B cell (primary cell): ENCODE results near the gene HTRA1. TPM values are rescaled to one million over a fixed set of nuclear protein-coding genes. Genes with fewer than 3 reads are reported as not detected.

Experiments
- ATAC-seq: fragments of 200-7000 bp; cut with Tn5 transposase; one replicate; pipeline ENCODE4 v1.10.0; 2021; ENCODE audit warnings: low read depth, mild to moderate bottlenecking, moderate number of reproducible peaks, moderate library complexity
- CTCF ChIA-PET: fragments of 350-600 bp; sonication (Branson Sonifier 250); formaldehyde crosslinking; loops from one replicate; lab custom pipeline; 2021; ENCODE audit warnings: antibody characterized with exemption, inconsistent platforms; lab: Charles Lee
- POLR2A ChIA-PET: fragments of 350-600 bp; sonication (Branson Sonifier 250); formaldehyde crosslinking; loops from one replicate; lab custom pipeline; 2021; ENCODE audit warnings: antibody characterized with exemption; lab: Charles Lee
- DNase-seq: peaks from one replicate; pipeline ENCODE4 v3.0.0; 2013
- H2AFZ ChIP-seq: 2 replicates; pipeline ENCODE4 v1.6.1; 2012; ENCODE audit warnings: mild to moderate bottlenecking, low read depth, low read length; ENCODE audit not compliant: insufficient read depth, poor library complexity, severe bottlenecking
- H3K27ac ChIP-seq, 2 donors: 1 replicate in 1 of 2; 2 replicates in 1 of 2; pipeline ENCODE4 v1.5.1; 2012 to 2013; ENCODE audit warnings: low read length in 2 of 2, mild to moderate bottlenecking in 2 of 2, moderate library complexity in 1 of 2
- H3K27me3 ChIP-seq, 4 experiments: fragments of 200-600 bp in 1 of 4; sonication (generic) in 1 of 4; replicated peaks in 1 of 4; 1 replicate in 2 of 4; 2 replicates in 2 of 4; pipeline versions ENCODE4 v1.6.1 to v1.7.0; 2013 to 2016; ENCODE audit warnings: low read length in 3 of 4, mild to moderate bottlenecking in 2 of 4, mixed read lengths in 1 of 4, moderate library complexity in 1 of 4; ENCODE audit not compliant: insufficient read depth in 4 of 4, control insufficient read depth in 3 of 4; ENCODE audit errors: control extremely low read depth in 1 of 4
- H3K36me3 ChIP-seq, 2 experiments: replicated peaks in 1 of 2; 1 replicate in 1 of 2; 2 replicates in 1 of 2; pipeline versions ENCODE4 v1.6.1 to v1.7.1; 2013; ENCODE audit warnings: low read length in 1 of 2; ENCODE audit not compliant: insufficient read depth in 2 of 2, control insufficient read depth in 1 of 2; ENCODE audit errors: control extremely low read depth in 1 of 2, extremely low read depth in 1 of 2
- H3K4me1 ChIP-seq, 2 donors: fragments of 200-600 bp in 1 of 2; sonication (generic) in 1 of 2; 1 replicate in 1 of 2; 2 replicates in 1 of 2; pipeline versions ENCODE4 v1.5.1 to v1.6.1; 2013 to 2017; ENCODE audit warnings: low read length in 2 of 2; ENCODE audit not compliant: control insufficient read depth in 2 of 2, insufficient read depth in 2 of 2
- H3K4me2 ChIP-seq: replicated peaks from 2 replicates; pipeline ENCODE3; 2012; ENCODE audit warnings: mild to moderate bottlenecking, low read depth, low read length; ENCODE audit not compliant: poor library complexity, severe bottlenecking
- H3K4me3 ChIP-seq, 5 experiments: fragments of 200-600 bp in 1 of 5; sonication (generic) in 1 of 5; 1 replicate in 3 of 5; 2 replicates in 2 of 5; pipeline versions ENCODE4 v1.5.1 to v1.7.0; 2011 to 2016; ENCODE audit warnings: low read length in 4 of 5, mild to moderate bottlenecking in 4 of 5, low read depth in 2 of 5, control low read depth in 1 of 5, moderate library complexity in 1 of 5; ENCODE audit not compliant: insufficient read depth in 1 of 5; ENCODE audit errors: control extremely low read depth in 1 of 5, extremely low read depth in 1 of 5
- H3K79me2 ChIP-seq: fragments of 200-600 bp; sonication (generic); one replicate; pipeline ENCODE4 v1.6.0; 2016; ENCODE audit warnings: low read length; ENCODE audit not compliant: control insufficient read depth, insufficient read depth
- H3K9ac ChIP-seq: fragments of 200-600 bp; sonication (generic); 2 replicates; pipeline ENCODE4 v1.6.1; 2017; ENCODE audit warnings: mild to moderate bottlenecking, low read length, moderate library complexity
- H3K9me3 ChIP-seq, 3 donors: one replicate each; pipeline versions ENCODE4 v1.6.1 to v1.7.1; 2013; ENCODE audit warnings: low read length in 2 of 3; ENCODE audit not compliant: control insufficient read depth in 2 of 3, insufficient read depth in 1 of 3; ENCODE audit errors: control extremely low read depth in 1 of 3
- H4K20me1 ChIP-seq: 2 replicates; pipeline ENCODE4 v1.6.0; 2012; ENCODE audit warnings: mild to moderate bottlenecking, low read length; ENCODE audit not compliant: insufficient read depth, control insufficient read depth, poor library complexity, severe bottlenecking
- H3K27ac Mint-ChIP-seq: one replicate; pipeline ENCODE4 v1.8.0; 2021; ENCODE audit warnings: mixed read lengths
- H3K27me3 Mint-ChIP-seq: one replicate; pipeline ENCODE4 v1.8.0; 2021; ENCODE audit warnings: mixed read lengths
- H3K4me1 Mint-ChIP-seq: one replicate; pipeline ENCODE4 v1.8.0; 2021; ENCODE audit warnings: mixed read lengths
- H3K4me3 Mint-ChIP-seq: one replicate; pipeline ENCODE4 v1.8.0; 2021; ENCODE audit warnings: mixed read lengths
- H3K9me3 Mint-ChIP-seq: one replicate; pipeline ENCODE4 v1.8.0; 2022; ENCODE audit warnings: mixed read lengths; ENCODE audit not compliant: insufficient read depth
- CTCF ChIP-seq: fragments of 200-600 bp; IDR thresholded peaks from one replicate; pipeline ENCODE4 v1.8.0; 2022; ENCODE audit warnings: antibody characterized with exemption, mild to moderate bottlenecking
- EZH2 ChIP-seq: IDR thresholded peaks from 2 replicates; pipeline ENCODE4 v1.6.1; 2012; ENCODE audit warnings: borderline replicate concordance, low read depth, mild to moderate bottlenecking, moderate library complexity, low read length; ENCODE audit not compliant: insufficient read depth, poor library complexity, severe bottlenecking
- WGBS: methylation state at CpG from one replicate; pipeline ENCODE4 v1.1.5; 2013; ENCODE audit warnings: missing lambda C conversion rate; ENCODE audit not compliant: insufficient coverage; 5-methylcytosine and 5-hydroxymethylcytosine counted together
- intact Hi-C: fragments of 100-400 bp; cut with micrococcal nuclease; formaldehyde crosslinking; loops from one replicate; pipeline ENCODE4 v1.10.0; 2022
- polyA plus RNA-seq: library from polyadenylated mRNA; depleted of rRNA; stranded (reverse); fragments of >200 nt; gene quantifications from 2 replicates; pipeline ENCODE4 v1.2.3, GENCODE V29; 2012
- total RNA-seq, 2 donors: library from RNA; stranded (reverse); fragments of 120-200 nt in 1 of 2; gene quantifications; 1 replicate in 1 of 2; 2 replicates in 1 of 2; pipeline versions ENCODE4 v1.2.3 to v1.2.4, GENCODE V29; 2013 to 2022

The HTRA1 gene
- total and polyA plus RNA-seq, 2 donors (not counting 1 experiment from before 2014, with no cell fraction given), result not detected

GRCh38 chr10:122465401-122466040 is 4.2 kb downstream of the HTRA1 start:
- no peak for TF ChIP-seq EZH2
- no peak for TF ChIP-seq CTCF
- intact Hi-C loops, result no loop called here
- 80% methylated on average over 6 of the region's 6 CpGs for WGBS
- CTCF ChIA-PET, result no interaction called here
- peaks cover 5 to 14% of the 10 kb centered on the region in 2 donors for H3K4me1 ChIP-seq
- H3K4me3 ChIP-seq, result no peak overlapping the region
- Mint-ChIP-seq H3K27me3 (peaks cover 46% of the 10 kb centered on the region), H3K4me1 (peaks cover 15% of the 10 kb centered on the region), H3K9me3 (no peaks in the 10 kb centered on the region), H3K4me3 (no peak overlapping the region), H3K27ac (no peak overlapping the region)
- no peaks in the 10 kb centered on the region for H3K79me2 ChIP-seq
- H3K9ac ChIP-seq, result no peak overlapping the region
- ATAC-seq (no peak), DNase-seq (no peak)
- H4K20me1 ChIP-seq, result no peaks in the 10 kb centered on the region
- H2AFZ ChIP-seq, result no peak overlapping the region
- peaks cover 0 to 24% (median 9%) of the 10 kb centered on the region in 4 experiments for H3K27me3 ChIP-seq
- H3K27ac ChIP-seq, result no peak overlapping the region
- no peaks in the 10 kb centered on the region for H3K36me3 ChIP-seq
- H3K4me2 ChIP-seq, result no peak overlapping the region
- no peaks in the 10 kb centered on the region for H3K9me3 ChIP-seq
- POLR2A ChIA-PET, result no interaction called here

- WGBS, result 91% methylated on average over 8 of the region's 8 CpGs
- peaks cover 0 to 29% (median 7%) of the 10 kb centered on the region in 4 experiments for H3K27me3 ChIP-seq
- Mint-ChIP-seq H3K4me1 (peaks cover 12% of the 10 kb centered on the region), H3K27me3 (peaks cover 53% of the 10 kb centered on the region), H3K9me3 (no peaks in the 10 kb centered on the region), H3K27ac (no peak overlapping the region), H3K4me3 (no peak overlapping the region)
- intact Hi-C loops, result no loop called here
- ATAC-seq (no peak), DNase-seq (no peak)
- no peak overlapping the region for H3K4me3 ChIP-seq
- no peaks in the 10 kb centered on the region for H4K20me1 ChIP-seq
- H3K36me3 ChIP-seq, result no peaks in the 10 kb centered on the region
- no peaks in the 10 kb centered on the region for H3K9me3 ChIP-seq
- H3K27ac ChIP-seq, result no peak overlapping the region
- peaks cover 5 to 7% of the 10 kb centered on the region in 2 donors for H3K4me1 ChIP-seq
- H3K79me2 ChIP-seq, result no peaks in the 10 kb centered on the region
- CTCF ChIA-PET, result interaction anchor here (1.3 kb wide), 1 partner anchor 99 kb away, joined by 3 read pairs; no protein-coding TSS in a partner anchor
- no peak for TF ChIP-seq EZH2
- no peak for TF ChIP-seq CTCF
- no peak overlapping the region for H3K9ac ChIP-seq
- H3K4me2 ChIP-seq, result no peak overlapping the region
- no peak overlapping the region for H2AFZ ChIP-seq
- POLR2A ChIA-PET, result no interaction called here
Observed at GRCh38 chr10:122466951-122467381, 5.6 kb downstream of the HTRA1 start.
